HepG2 (cell line): Measurements from ENCODE around the gene NUAK1.

Experiments used
- FOXP1 ChIP-seq, 2 experiments: fragments of 450-650 bp in 1 of 2; IDR thresholded peaks; 2 replicates each; pipeline ENCODE4 v1.6.1; 2017 to 2018; ENCODE audit warnings: antibody characterized with exemption in 1 of 2
- IKZF1 ChIP-seq: fragments of 450-650 bp; IDR thresholded peaks from 2 replicates; pipeline ENCODE4 v1.7.1; 2016
- JUN ChIP-seq: sonication (generic); formaldehyde crosslinking; IDR thresholded peaks from 2 replicates; pipeline ENCODE4 v1.4.0; 2020; ENCODE audit warnings: mild to moderate bottlenecking, missing genetic modification reagents
- KAT7 ChIP-seq: IDR thresholded peaks from 2 replicates; pipeline ENCODE4 v1.6.1; 2018; ENCODE audit warnings: borderline replicate concordance, missing compliant biosample characterization
- MXI1 ChIP-seq: IDR thresholded peaks from 3 replicates; pipeline ENCODE4 v1.6.1; 2012; ENCODE audit warnings: low read depth, low read length, inconsistent platforms, borderline replicate concordance
- PHF8 ChIP-seq: sonication (generic); formaldehyde crosslinking; IDR thresholded peaks from 2 replicates; pipeline ENCODE4 v1.5.0; 2020; ENCODE audit warnings: missing genetic modification reagents
- POLR2AphosphoS5 ChIP-seq: IDR thresholded peaks from 2 replicates; pipeline ENCODE4 v1.6.1; 2012; ENCODE audit warnings: low read depth, low read length
- ZFY ChIP-seq: sonication (generic); formaldehyde crosslinking; IDR thresholded peaks from 2 replicates; pipeline ENCODE4 v1.4.0; 2020; ENCODE audit warnings: missing genetic modification reagents
- ZNF543 ChIP-seq: sonication (generic); formaldehyde crosslinking; IDR thresholded peaks from 2 replicates; pipeline ENCODE4 v1.4.0; 2020; ENCODE audit warnings: mild to moderate bottlenecking, missing genetic modification reagents
- ZNF639 ChIP-seq: conservative IDR thresholded peaks from 2 replicates; pipeline ENCODE4 v1.6.1; 2018; ENCODE audit warnings: missing genetic modification reagents
- ZNF724P ChIP-seq: sonication (generic); formaldehyde crosslinking; IDR thresholded peaks from 2 replicates; pipeline ENCODE4 v1.8.0; 2022; ENCODE audit warnings: missing genetic modification reagents, borderline replicate concordance
- TF ChIP-seq, protein P1 (sequence below), 2 experiments: IDR thresholded peaks; 2 replicates each; pipeline ENCODE4 v1.6.1; 2011 to 2012; ENCODE audit warnings: low read length in 2 of 2, borderline replicate concordance in 1 of 2, low read depth in 1 of 2, mild to moderate bottlenecking in 1 of 2, moderate library complexity in 1 of 2
- TF ChIP-seq, protein P2 (sequence below): sonication (generic); formaldehyde crosslinking; IDR thresholded peaks from 2 replicates; pipeline ENCODE4 v1.5.0; 2020; ENCODE audit warnings: mild to moderate bottlenecking, missing genetic modification reagents, moderate library complexity
- TF ChIP-seq, protein P3 (sequence below): sonication (generic); formaldehyde crosslinking; IDR thresholded peaks from 2 replicates; pipeline ENCODE4 v1.8.1; 2022; ENCODE audit warnings: mild to moderate bottlenecking, missing genetic modification reagents

- TF ChIP-seq ZNF639 (no peak), ZFY (CRISPR knock-in tag) (no peak), KAT7 (CRISPR knock-in tag) (no peak), ZNF724P (no peak), POLR2AphosphoS5 (no peak), IKZF1 (no peak), PHF8 (CRISPR knock-in tag) (no peak), FOXP1 (IDR thresholded peaks at IDR 0.05) (no peak), FOXP1 (CRISPR knock-in tag; IDR thresholded peaks at IDR 0.05) (no peak), JUN (CRISPR knock-in tag) (no peak), ZNF543 (CRISPR knock-in tag) (no peak), MXI1 (no peak)
- TF ChIP-seq, protein P1, sequence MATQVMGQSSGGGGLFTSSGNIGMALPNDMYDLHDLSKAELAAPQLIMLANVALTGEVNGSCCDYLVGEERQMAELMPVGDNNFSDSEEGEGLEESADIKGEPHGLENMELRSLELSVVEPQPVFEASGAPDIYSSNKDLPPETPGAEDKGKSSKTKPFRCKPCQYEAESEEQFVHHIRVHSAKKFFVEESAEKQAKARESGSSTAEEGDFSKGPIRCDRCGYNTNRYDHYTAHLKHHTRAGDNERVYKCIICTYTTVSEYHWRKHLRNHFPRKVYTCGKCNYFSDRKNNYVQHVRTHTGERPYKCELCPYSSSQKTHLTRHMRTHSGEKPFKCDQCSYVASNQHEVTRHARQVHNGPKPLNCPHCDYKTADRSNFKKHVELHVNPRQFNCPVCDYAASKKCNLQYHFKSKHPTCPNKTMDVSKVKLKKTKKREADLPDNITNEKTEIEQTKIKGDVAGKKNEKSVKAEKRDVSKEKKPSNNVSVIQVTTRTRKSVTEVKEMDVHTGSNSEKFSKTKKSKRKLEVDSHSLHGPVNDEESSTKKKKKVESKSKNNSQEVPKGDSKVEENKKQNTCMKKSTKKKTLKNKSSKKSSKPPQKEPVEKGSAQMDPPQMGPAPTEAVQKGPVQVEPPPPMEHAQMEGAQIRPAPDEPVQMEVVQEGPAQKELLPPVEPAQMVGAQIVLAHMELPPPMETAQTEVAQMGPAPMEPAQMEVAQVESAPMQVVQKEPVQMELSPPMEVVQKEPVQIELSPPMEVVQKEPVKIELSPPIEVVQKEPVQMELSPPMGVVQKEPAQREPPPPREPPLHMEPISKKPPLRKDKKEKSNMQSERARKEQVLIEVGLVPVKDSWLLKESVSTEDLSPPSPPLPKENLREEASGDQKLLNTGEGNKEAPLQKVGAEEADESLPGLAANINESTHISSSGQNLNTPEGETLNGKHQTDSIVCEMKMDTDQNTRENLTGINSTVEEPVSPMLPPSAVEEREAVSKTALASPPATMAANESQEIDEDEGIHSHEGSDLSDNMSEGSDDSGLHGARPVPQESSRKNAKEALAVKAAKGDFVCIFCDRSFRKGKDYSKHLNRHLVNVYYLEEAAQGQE (IDR thresholded peaks at IDR 0.05; ENCODE audit: borderline replicate concordance in 1 of 2, low read depth in 1 of 2, low read length in 2 of 2): no peak
- TF ChIP-seq, protein P2, sequence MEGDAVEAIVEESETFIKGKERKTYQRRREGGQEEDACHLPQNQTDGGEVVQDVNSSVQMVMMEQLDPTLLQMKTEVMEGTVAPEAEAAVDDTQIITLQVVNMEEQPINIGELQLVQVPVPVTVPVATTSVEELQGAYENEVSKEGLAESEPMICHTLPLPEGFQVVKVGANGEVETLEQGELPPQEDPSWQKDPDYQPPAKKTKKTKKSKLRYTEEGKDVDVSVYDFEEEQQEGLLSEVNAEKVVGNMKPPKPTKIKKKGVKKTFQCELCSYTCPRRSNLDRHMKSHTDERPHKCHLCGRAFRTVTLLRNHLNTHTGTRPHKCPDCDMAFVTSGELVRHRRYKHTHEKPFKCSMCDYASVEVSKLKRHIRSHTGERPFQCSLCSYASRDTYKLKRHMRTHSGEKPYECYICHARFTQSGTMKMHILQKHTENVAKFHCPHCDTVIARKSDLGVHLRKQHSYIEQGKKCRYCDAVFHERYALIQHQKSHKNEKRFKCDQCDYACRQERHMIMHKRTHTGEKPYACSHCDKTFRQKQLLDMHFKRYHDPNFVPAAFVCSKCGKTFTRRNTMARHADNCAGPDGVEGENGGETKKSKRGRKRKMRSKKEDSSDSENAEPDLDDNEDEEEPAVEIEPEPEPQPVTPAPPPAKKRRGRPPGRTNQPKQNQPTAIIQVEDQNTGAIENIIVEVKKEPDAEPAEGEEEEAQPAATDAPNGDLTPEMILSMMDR (CRISPR knock-in tag): no peak
- TF ChIP-seq, protein P3, sequence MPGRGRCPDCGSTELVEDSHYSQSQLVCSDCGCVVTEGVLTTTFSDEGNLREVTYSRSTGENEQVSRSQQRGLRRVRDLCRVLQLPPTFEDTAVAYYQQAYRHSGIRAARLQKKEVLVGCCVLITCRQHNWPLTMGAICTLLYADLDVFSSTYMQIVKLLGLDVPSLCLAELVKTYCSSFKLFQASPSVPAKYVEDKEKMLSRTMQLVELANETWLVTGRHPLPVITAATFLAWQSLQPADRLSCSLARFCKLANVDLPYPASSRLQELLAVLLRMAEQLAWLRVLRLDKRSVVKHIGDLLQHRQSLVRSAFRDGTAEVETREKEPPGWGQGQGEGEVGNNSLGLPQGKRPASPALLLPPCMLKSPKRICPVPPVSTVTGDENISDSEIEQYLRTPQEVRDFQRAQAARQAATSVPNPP (CRISPR knock-in tag): no peak
Observed at GRCh38 chr12:106042037-106042436, 96.7 kb downstream of the NUAK1 start.
